HTERT RPE-1 (cell line): ENCODE data around the gene SLC35F3.
"Not testable (repeated sequence)": the region's sequence is repeated elsewhere in the genome, so short reads cannot be mapped to it uniquely, and the experiment has no call there.

Experiments used
- in situ Hi-C: fragments of 300-500 bp; cut with MboI; formaldehyde crosslinking; loops from 4 replicates; pipeline ENCODE4 v1.14.3; 2020; ENCODE audit warnings: low sequenced_read_pairs

SLC35F3 gene

GRCh38 chr1:234136073-234136472 lies 231.6 kb downstream of the SLC35F3 start:
- in situ Hi-C loops: no loop called here

GRCh38 chr1:234139966-234140365 lies 235.5 kb downstream of the SLC35F3 start:
- in situ Hi-C loops: no loop called here

- in situ Hi-C loops: no loop called here
These were observed 235.9 kb downstream of the SLC35F3 start for GRCh38 chr1:234140388-234140787.

- in situ Hi-C loops: no loop called here
These were observed 236.5 kb downstream of the SLC35F3 start for GRCh38 chr1:234141006-234141405.

- in situ Hi-C loops: no loop called here
These were observed 239.2 kb downstream of the SLC35F3 start for GRCh38 chr1:234143681-234144080.

- in situ Hi-C loops: no loop called here
These were observed 240.4 kb downstream of the SLC35F3 start for GRCh38 chr1:234144901-234145300.

GRCh38 chr1:234148350-234148749 lies 243.9 kb downstream of the SLC35F3 start:
- in situ Hi-C loops: no loop called here

GRCh38 chr1:234148816-234149215 lies 244.3 kb downstream of the SLC35F3 start:
- in situ Hi-C loops: no loop called here

- in situ Hi-C loops: no loop called here
These were observed 244.7 kb downstream of the SLC35F3 start for GRCh38 chr1:234149217-234149616.

- in situ Hi-C loops: no loop called here
These were observed 246.4 kb downstream of the SLC35F3 start for GRCh38 chr1:234150892-234151291.

- in situ Hi-C loops: not testable (repeated sequence)
These were observed 247.9 kb downstream of the SLC35F3 start for GRCh38 chr1:234152344-234152743.

GRCh38 chr1:234154320-234155251 lies 250.1 kb downstream of the SLC35F3 start:
- in situ Hi-C loops: no loop called here

GRCh38 chr1:234162661-234163060 lies 258.2 kb downstream of the SLC35F3 start:
- in situ Hi-C loops: no loop called here

GRCh38 chr1:234163267-234163919 lies 258.9 kb downstream of the SLC35F3 start:
- in situ Hi-C loops: no loop called here

GRCh38 chr1:234164098-234164709 lies 259.7 kb downstream of the SLC35F3 start:
- in situ Hi-C loops: no loop called here

- in situ Hi-C loops: no loop called here
These were observed 263.7 kb downstream of the SLC35F3 start for GRCh38 chr1:234168061-234168724.

GRCh38 chr1:234169161-234169849 lies 264.8 kb downstream of the SLC35F3 start:
- in situ Hi-C loops: no loop called here

- in situ Hi-C loops: no loop called here
These were observed 265.6 kb downstream of the SLC35F3 start for GRCh38 chr1:234170067-234170466.

GRCh38 chr1:234170622-234171021 lies 266.1 kb downstream of the SLC35F3 start:
- in situ Hi-C loops: no loop called here

GRCh38 chr1:234173968-234174367 lies 269.5 kb downstream of the SLC35F3 start:
- in situ Hi-C loops: no loop called here

- in situ Hi-C loops: no loop called here
These were observed 270.9 kb downstream of the SLC35F3 start for GRCh38 chr1:234175363-234175762.
